Measurements from ENCODE around the gene SUGP2.

Gene SUGP2

DNA sequence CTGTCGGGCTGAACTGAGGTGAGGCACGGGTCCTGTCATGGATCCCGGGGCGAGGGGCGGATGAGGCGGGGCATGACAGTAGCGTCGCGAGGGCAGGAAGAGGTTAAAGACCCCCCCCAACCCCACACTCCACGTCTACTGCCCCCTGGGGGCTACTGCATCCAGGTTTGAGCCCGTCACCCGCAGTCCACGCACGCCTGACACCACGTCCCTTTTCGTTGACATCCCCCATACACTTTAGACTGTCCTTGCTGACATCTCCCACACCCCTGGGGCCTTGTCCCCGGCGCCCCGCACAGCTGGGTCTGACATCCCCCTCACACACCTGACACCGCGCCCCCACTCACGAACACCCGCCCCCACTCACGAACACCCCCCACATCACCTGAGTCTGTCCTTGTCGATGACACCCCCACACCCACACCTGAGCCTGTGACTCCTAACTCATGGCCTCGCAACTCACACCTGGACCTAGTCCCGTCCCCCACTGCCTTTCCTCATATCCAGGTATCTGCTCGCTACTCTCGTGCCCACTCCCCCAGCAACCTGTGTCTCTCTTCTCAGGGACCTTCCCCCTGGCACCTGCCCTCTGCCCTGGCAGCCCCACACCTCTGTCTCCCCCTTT lies 30.9 kb upstream of the SUGP2 start:
- Mint-ChIP-seq H3K9me3 (no peaks in the 10 kb centered on the region), H3K4me1 (ENCODE audit: low read depth) (peaks cover 27% of the 10 kb centered on the region), H3K27ac (peak overlapping the region; percentile 90), H3K4me3 (peak overlapping the region; percentile 94), H3K27me3 (ENCODE audit: low read depth) (no peaks in the 10 kb centered on the region), H3K36me3 (ENCODE audit: low read depth) (peaks cover 3% of the 10 kb centered on the region)

- Mint-ChIP-seq H3K27me3 (ENCODE audit: low read depth) (no peaks in the 10 kb centered on the region), H3K4me1 (ENCODE audit: low read depth) (peaks cover 23% of the 10 kb centered on the region), H3K4me3 (peak within 1 kb of the TSS; percentile 94)
These were observed 30.1 kb upstream of the SUGP2 start, which contains the start of gene SLC25A42 for GRCh38 chr19:19063183-19064097. Gene SLC25A42, plus strand, starts transcription at chr19:19063994. Its CDS starts 32,131 bp downstream, at chr19:19096125.

DNA sequence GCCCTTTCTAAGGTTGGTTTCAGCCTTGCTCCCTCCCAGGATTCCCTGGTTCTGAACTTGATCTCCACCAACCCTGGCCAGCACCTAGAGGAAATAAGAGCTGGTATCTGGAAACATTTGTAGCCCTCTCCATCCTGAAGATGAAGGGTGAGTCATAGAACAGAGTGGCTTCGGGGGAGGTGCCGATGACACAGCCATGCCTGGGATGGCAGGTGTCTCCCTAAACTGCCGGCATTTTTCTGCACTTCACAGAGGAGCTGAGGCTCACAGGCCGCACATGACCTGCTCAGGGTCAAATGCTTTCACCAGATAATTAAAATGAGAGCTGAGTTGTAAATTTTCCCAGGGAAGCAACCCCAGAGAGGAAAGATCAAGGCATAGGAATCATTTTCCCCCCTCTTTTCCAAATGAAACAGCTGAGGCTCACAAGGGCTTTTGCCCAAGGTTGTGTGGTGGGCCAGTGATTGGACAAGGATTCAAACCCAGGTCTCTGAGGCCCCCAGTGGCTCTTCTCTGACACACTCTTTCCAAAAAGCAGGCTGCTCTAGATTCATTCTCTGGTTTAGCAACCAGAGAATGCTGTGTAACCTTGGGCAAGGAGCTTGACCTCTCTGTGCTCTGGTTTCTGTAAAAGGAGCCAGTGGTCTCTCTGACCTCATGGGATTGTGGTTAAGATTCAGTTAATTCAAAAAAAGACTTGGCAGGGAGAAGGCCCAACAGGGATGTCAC lies 29.3 kb upstream of the SUGP2 start:
- no peaks in the 10 kb centered on the region for H3K9me3 Mint-ChIP-seq
- peak overlapping the region; percentile 94 for H3K4me3 Mint-ChIP-seq
- no peaks in the 10 kb centered on the region for H3K27me3 Mint-ChIP-seq (ENCODE audit: low read depth)
- H3K36me3 Mint-ChIP-seq (ENCODE audit: low read depth): peaks cover 6% of the 10 kb centered on the region
- peak overlapping the region; percentile 87 for H3K27ac Mint-ChIP-seq
- peaks cover 21% of the 10 kb centered on the region for H3K4me1 Mint-ChIP-seq (ENCODE audit: low read depth)

More at GRCh38 chr19:19063183-19064097, 30.1 kb upstream of the SUGP2 start, which contains the start of gene SLC25A42:
- Mint-ChIP-seq H3K36me3 (ENCODE audit: low read depth) (peaks cover 3% of the 10 kb centered on the region), H3K9me3 (no peaks in the 10 kb centered on the region), H3K27ac (peak within 1 kb of the TSS; percentile 90)

- Mint-ChIP-seq H3K27ac (no peak overlapping the region), H3K27me3 (ENCODE audit: low read depth) (no peaks in the 10 kb centered on the region), H3K4me3 (no peak overlapping the region)
These were observed 28.2 kb upstream of the SUGP2 start for GRCh38 chr19:19061506-19061905.

DNA sequence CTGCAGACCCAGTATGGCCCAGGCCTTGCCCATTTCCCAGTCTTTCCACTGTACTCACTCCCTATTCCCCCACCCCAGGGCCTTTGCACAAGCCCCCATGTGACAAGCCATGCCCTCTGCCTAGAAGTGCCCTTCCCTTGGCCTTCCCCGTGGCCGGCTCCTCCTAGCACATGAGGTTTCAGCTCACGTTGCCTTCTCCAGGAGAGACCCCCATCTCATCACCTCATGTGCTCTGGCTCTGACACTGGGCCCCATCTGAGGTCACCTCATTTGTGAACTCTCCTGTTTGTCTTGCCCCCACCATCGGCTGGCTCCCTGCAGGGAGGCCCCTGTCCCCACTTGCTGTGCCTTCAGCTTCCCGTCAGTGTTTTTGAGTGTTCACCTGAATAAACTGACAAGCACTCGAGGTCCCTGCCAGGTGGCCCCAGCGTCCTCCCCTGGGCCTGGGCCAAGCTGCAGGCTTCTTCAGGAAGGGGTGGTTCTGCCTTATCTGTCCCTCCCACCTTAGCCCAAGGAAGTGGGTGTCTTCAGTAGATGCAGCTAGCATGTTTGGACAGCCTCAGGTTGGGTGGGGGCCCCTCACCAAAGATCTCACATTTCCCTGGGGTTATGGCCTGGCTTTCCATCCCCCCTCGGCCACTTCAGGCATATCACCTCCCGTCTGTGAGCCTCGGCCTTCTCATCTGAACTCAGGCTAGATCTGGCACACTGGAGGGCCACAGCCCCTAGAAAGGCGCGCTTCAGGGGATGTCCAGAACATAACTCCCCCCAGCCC lies 26.7 kb upstream of the SUGP2 start:
- Mint-ChIP-seq H3K9me3 (no peaks in the 10 kb centered on the region), H3K36me3 (ENCODE audit: low read depth) (peaks cover 6% of the 10 kb centered on the region), H3K4me3 (no peak overlapping the region), H3K27me3 (ENCODE audit: low read depth) (no peaks in the 10 kb centered on the region), H3K4me1 (ENCODE audit: low read depth) (peaks cover 15% of the 10 kb centered on the region), H3K27ac (no peak overlapping the region)

More at GRCh38 chr19:19061506-19061905, 28.2 kb upstream of the SUGP2 start:
- peaks cover 15% of the 10 kb centered on the region for H3K4me1 Mint-ChIP-seq (ENCODE audit: low read depth)
- peaks cover 6% of the 10 kb centered on the region for H3K36me3 Mint-ChIP-seq (ENCODE audit: low read depth)
- H3K9me3 Mint-ChIP-seq: no peaks in the 10 kb centered on the region

- Mint-ChIP-seq H3K27me3 (ENCODE audit: low read depth) (no peaks in the 10 kb centered on the region), H3K4me3 (no peak overlapping the region), H3K36me3 (ENCODE audit: low read depth) (peaks cover 6% of the 10 kb centered on the region), H3K4me1 (ENCODE audit: low read depth) (peaks cover 9% of the 10 kb centered on the region), H3K27ac (no peak overlapping the region), H3K9me3 (no peaks in the 10 kb centered on the region)
These were observed 25.9 kb upstream of the SUGP2 start for GRCh38 chr19:19059018-19059836.

GRCh38 chr19:19057720-19058119 lies 24.4 kb upstream of the SUGP2 start:
- H3K4me1 Mint-ChIP-seq (ENCODE audit: low read depth): peaks cover 4% of the 10 kb centered on the region
- H3K27me3 Mint-ChIP-seq (ENCODE audit: low read depth): no peaks in the 10 kb centered on the region
- no peak overlapping the region for H3K4me3 Mint-ChIP-seq
- H3K9me3 Mint-ChIP-seq: no peaks in the 10 kb centered on the region
- no peak overlapping the region for H3K27ac Mint-ChIP-seq
- peaks cover 6% of the 10 kb centered on the region for H3K36me3 Mint-ChIP-seq (ENCODE audit: low read depth)

GRCh38 chr19:19057317-19057716 lies 24.0 kb upstream of the SUGP2 start:
- peaks cover 6% of the 10 kb centered on the region for H3K36me3 Mint-ChIP-seq (ENCODE audit: low read depth)
- no peaks in the 10 kb centered on the region for H3K27me3 Mint-ChIP-seq (ENCODE audit: low read depth)
- H3K27ac Mint-ChIP-seq: no peak overlapping the region
- H3K4me1 Mint-ChIP-seq (ENCODE audit: low read depth): peaks cover 2% of the 10 kb centered on the region
- no peaks in the 10 kb centered on the region for H3K9me3 Mint-ChIP-seq
- H3K4me3 Mint-ChIP-seq: no peak overlapping the region

DNA sequence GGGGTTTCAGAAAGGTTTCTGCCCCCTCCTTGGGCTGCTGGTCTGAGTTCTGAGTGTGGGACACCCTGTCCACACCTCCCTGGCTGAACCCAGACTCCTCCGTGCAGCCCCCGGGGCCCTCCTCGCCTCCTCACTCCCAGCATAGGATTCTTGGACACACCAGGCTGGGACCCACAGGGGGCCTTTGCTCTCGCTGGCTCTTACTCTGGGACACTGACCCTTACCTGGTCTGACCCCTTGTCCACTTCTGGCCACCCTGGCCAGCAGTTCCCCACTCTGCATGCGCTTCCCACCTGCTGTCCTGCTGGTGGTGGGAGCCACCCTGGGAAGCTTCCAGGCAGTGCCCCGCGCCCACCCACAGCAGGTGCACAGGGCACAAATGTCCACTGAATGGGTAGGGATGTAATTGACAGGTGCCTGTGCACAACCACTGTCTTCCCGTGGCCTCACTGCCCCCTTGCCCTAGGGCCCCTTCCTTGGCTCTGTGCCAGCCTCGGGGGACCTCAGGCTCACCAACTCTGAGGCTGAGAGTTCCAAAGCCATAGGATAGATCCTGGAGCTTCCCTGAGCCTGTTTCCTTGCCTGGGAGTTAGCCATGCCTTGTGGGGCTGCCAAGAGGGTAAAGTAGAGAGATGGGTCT lies 23.4 kb upstream of the SUGP2 start:
- Mint-ChIP-seq H3K4me1 (ENCODE audit: low read depth) (peaks cover 2% of the 10 kb centered on the region), H3K36me3 (ENCODE audit: low read depth) (peaks cover 6% of the 10 kb centered on the region), H3K9me3 (no peaks in the 10 kb centered on the region), H3K27me3 (ENCODE audit: low read depth) (no peaks in the 10 kb centered on the region), H3K4me3 (no peak overlapping the region), H3K27ac (no peak overlapping the region)

DNA sequence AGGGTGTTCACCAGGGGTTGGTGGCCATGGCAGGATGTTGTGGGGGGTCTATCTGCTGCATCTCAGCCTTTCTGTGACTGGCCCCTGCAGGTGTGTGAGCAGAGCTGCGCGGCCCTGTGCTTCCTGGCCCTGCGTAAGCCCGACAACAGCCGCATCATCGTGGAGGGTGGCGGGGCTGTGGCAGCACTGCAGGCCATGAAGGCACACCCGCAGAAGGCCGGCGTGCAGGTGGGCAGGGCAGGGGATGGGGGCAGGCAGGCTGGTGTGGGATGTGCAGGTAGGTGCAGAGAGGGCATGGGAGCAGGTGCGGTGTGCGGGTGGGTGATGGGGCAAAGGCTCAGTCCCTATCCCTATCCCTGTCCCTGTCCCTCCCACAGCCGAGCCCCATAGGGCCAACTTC lies 22.4 kb upstream of the SUGP2 start:
- Mint-ChIP-seq H3K4me3 (no peak overlapping the region), H3K36me3 (ENCODE audit: low read depth) (peaks cover 11% of the 10 kb centered on the region), H3K27ac (no peak overlapping the region)

DNA sequence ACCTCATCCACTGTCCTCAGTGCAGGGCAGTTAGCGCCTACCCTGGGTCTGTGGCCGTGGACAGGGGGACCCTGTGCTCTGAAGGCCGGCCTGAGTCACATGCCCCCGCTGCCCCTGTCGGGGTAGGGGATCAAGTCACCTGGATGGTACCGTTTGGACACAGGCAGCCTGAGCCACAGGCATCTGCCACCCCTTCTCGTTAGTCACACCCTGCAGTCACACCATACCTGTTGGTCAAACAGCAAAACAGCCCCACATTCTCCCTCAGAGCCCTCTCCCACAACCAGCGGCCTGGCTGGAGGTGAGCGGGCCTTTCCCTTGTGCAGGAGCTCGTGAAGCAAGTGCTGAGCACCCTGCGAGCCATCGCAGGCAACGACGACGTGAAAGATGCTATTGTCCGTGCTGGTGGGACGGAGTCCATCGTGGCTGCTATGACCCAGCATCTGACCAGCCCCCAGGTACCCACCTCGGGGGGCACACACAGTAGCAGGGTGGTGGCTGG lies 21.7 kb upstream of the SUGP2 start:
- Mint-ChIP-seq H3K27ac (no peak overlapping the region), H3K36me3 (ENCODE audit: low read depth) (peaks cover 11% of the 10 kb centered on the region), H3K4me3 (no peak overlapping the region), H3K9me3 (no peaks in the 10 kb centered on the region), H3K27me3 (ENCODE audit: low read depth) (no peaks in the 10 kb centered on the region), H3K4me1 (ENCODE audit: low read depth) (peaks cover 5% of the 10 kb centered on the region)

More for the DNA sequence above, 22.4 kb upstream of the SUGP2 start:
- no peaks in the 10 kb centered on the region for H3K27me3 Mint-ChIP-seq (ENCODE audit: low read depth)
- peaks cover 5% of the 10 kb centered on the region for H3K4me1 Mint-ChIP-seq (ENCODE audit: low read depth)
- H3K9me3 Mint-ChIP-seq: no peaks in the 10 kb centered on the region

GRCh38 chr19:19054315-19054938 lies 21.1 kb upstream of the SUGP2 start:
- no peaks in the 10 kb centered on the region for H3K9me3 Mint-ChIP-seq
- H3K4me3 Mint-ChIP-seq: no peak overlapping the region
- peaks cover 5% of the 10 kb centered on the region for H3K4me1 Mint-ChIP-seq (ENCODE audit: low read depth)
- H3K36me3 Mint-ChIP-seq (ENCODE audit: low read depth): peaks cover 8% of the 10 kb centered on the region
- H3K27me3 Mint-ChIP-seq (ENCODE audit: low read depth): no peaks in the 10 kb centered on the region
- no peak overlapping the region for H3K27ac Mint-ChIP-seq
